Left ventricle myocardium inferior (tissue), 1 donor: ENCODE measurements around the gene TMEM88. TPM values are rescaled to one million over a fixed set of nuclear protein-coding genes. Genes with fewer than 3 reads are reported as not detected.

Experiments used
- DNase-seq: peaks from one replicate; pipeline ENCODE4 v3.0.0-alpha.2; 2020
- H3K27ac ChIP-seq: fragments of 200-600 bp; replicated peaks from 2 replicates; pipeline ENCODE4 v1.8.0; 2021
- H3K27me3 ChIP-seq: fragments of 200-600 bp; 2 replicates; pipeline ENCODE4 v1.8.0; 2021; ENCODE audit warnings: low read depth
- H3K36me3 ChIP-seq: fragments of 200-600 bp; 2 replicates; pipeline ENCODE4 v1.8.0; 2021
- H3K4me1 ChIP-seq: fragments of 200-600 bp; 2 replicates; pipeline ENCODE4 v1.8.0; 2021
- H3K4me3 ChIP-seq: fragments of 200-600 bp; 2 replicates; pipeline ENCODE4 v1.8.0; 2021; ENCODE audit warnings: mild to moderate bottlenecking, moderate library complexity
- H3K9me3 ChIP-seq: fragments of 200-600 bp; replicated peaks from 2 replicates; pipeline ENCODE4 v1.8.0; 2021
- CTCF ChIP-seq: fragments of 200-600 bp; IDR thresholded peaks from 2 replicates; pipeline ENCODE4 v1.8.0; 2021; ENCODE audit warnings: antibody characterized with exemption, mild to moderate bottlenecking, borderline replicate concordance
- intact Hi-C: fragments of 100-400 bp; cut with micrococcal nuclease; formaldehyde crosslinking; loops from one replicate; pipeline ENCODE4 v1.11.0; 2022
- total RNA-seq: library from RNA; stranded (reverse); fragmentation: NEBNext Ultra II Directional; extraction: Animal tissue kit (Norgen Biotek cat#: 25700); gene quantifications from one replicate; pipeline ENCODE4 v1.2.1, GENCODE V29; 2021
- donor health status: DM: no; HTN: yes; CAD: no; lungs with severe emphysema.

The TMEM88 gene
- total RNA-seq, 1 donor from 2014 or later: 26.4 TPM

- no peak overlapping the region for H3K4me3 ChIP-seq
- intact Hi-C loops: loop anchor here (5.0 kb wide), 1 partner anchor 33 kb away; no protein-coding TSS in a partner anchor
- H3K36me3 ChIP-seq: peaks cover 70% of the 10 kb centered on the region
- no peak for DNase-seq
- no peaks in the 10 kb centered on the region for H3K27me3 ChIP-seq
- H3K9me3 ChIP-seq: no peaks in the 10 kb centered on the region
- H3K27ac ChIP-seq: no peak overlapping the region
- TF ChIP-seq CTCF: no peak
- peaks cover 11% of the 10 kb centered on the region for H3K4me1 ChIP-seq
These were observed 40.0 kb downstream of the TMEM88 start for GRCh38 chr17:7894866-7895265.

GRCh38 chr17:7897090-7897489 is 42.2 kb downstream of the TMEM88 start:
- Histone ChIP-seq H3K27ac (no peak overlapping the region), H3K9me3 (no peaks in the 10 kb centered on the region), H3K4me3 (no peak overlapping the region), H3K27me3 (no peaks in the 10 kb centered on the region), H3K36me3 (peaks cover 84% of the 10 kb centered on the region), H3K4me1 (peaks cover 7% of the 10 kb centered on the region)
- intact Hi-C loops: loop anchor here (5.0 kb wide), 1 partner anchor 35 kb away; no protein-coding TSS in a partner anchor
- TF ChIP-seq CTCF: no peak
- no peak for DNase-seq

GRCh38 chr17:7897773-7898172 is 42.9 kb downstream of the TMEM88 start:
- H3K27ac ChIP-seq: no peak overlapping the region
- peak; percentile 63 for TF ChIP-seq CTCF
- H3K36me3 ChIP-seq: peaks cover 84% of the 10 kb centered on the region
- no peak overlapping the region for H3K4me3 ChIP-seq
- DNase-seq: no peak
- intact Hi-C loops: loop anchor here (5.0 kb wide), 1 partner anchor 35 kb away; no protein-coding TSS in a partner anchor
- no peaks in the 10 kb centered on the region for H3K27me3 ChIP-seq
- H3K9me3 ChIP-seq: no peaks in the 10 kb centered on the region
- peaks cover 7% of the 10 kb centered on the region for H3K4me1 ChIP-seq

GRCh38 chr17:7903154-7904103 is 48.6 kb downstream of the TMEM88 start:
- Histone ChIP-seq H3K9me3 (no peaks in the 10 kb centered on the region), H3K4me1 (no peaks in the 10 kb centered on the region), H3K27ac (no peak overlapping the region), H3K36me3 (peaks cover 97% of the 10 kb centered on the region), H3K27me3 (no peaks in the 10 kb centered on the region), H3K4me3 (no peak overlapping the region)
- no peak for TF ChIP-seq CTCF
- DNase-seq: no peak
- intact Hi-C loops: no loop called here

Other genes starting within 250 kb of the TMEM88 start
- gene FXR2, start 240.2 kb upstream of the TMEM88 start, total RNA-seq: 111 TPM
- gene SAT2, start 227.2 kb upstream of the TMEM88 start, total RNA-seq: 73.5 TPM
- gene SHBG, start 224.9 kb upstream of the TMEM88 start, total RNA-seq: 0.74 TPM
- gene ATP1B2, start 204.1 kb upstream of the TMEM88 start, total RNA-seq: 2.8 TPM
- gene TP53, start 167.6 kb upstream of the TMEM88 start, total RNA-seq: 11.7 TPM
- gene WRAP53, start 166.6 kb upstream of the TMEM88 start, total RNA-seq: 4.7 TPM
- gene EFNB3, start 149.9 kb upstream of the TMEM88 start, total RNA-seq: not detected
- 0.33 TPM for gene DNAH2, start 137.3 kb upstream of the TMEM88 start, total RNA-seq
- 23.3 TPM for gene KDM6B, start 20.8 kb upstream of the TMEM88 start, total RNA-seq
- gene NAA38, start 2.5 kb downstream of the TMEM88 start, total RNA-seq: 89.8 TPM
- gene CYB5D1, start 2.9 kb downstream of the TMEM88 start, total RNA-seq: 17.8 TPM
- gene CHD3, start 33.7 kb downstream of the TMEM88 start, total RNA-seq: 15.6 TPM
- gene RNF227, start 61.2 kb downstream of the TMEM88 start, total RNA-seq: 1.0 TPM
- 0.30 TPM for gene KCNAB3, start 74.8 kb downstream of the TMEM88 start, total RNA-seq
- 111 TPM for gene TRAPPC1, start 76.9 kb downstream of the TMEM88 start, total RNA-seq
- gene CNTROB, start 77.1 kb downstream of the TMEM88 start, total RNA-seq: 8.7 TPM
- not detected for gene GUCY2D, start 147.5 kb downstream of the TMEM88 start, total RNA-seq
- not detected for gene ALOX15B, start 184.0 kb downstream of the TMEM88 start, total RNA-seq
- not detected for gene ALOX12B, start 232.7 kb downstream of the TMEM88 start, total RNA-seq